HCT116 (cell line): ENCODE data around the gene SYMPK. TPM values are rescaled to one million over a fixed set of nuclear protein-coding genes. Genes with fewer than 3 reads are reported as not detected.

Experiments used
- ATAC-seq: fragments of 200-7000 bp; cut with Tn5 transposase; 2 replicates; pipeline ENCODE4 v1.9.1; 2020; ENCODE audit warnings: mild to moderate bottlenecking, moderate library complexity
- BruUV-seq: library from RNA; stranded (reverse); fragments of 400-500 nt; replicated peaks from 2 replicates; lab custom pipeline; 2021; lab: Mats Ljungman, UMichigan
- CTCF ChIA-PET: fragments of 300-600 bp; sonication (Branson Sonifier 250); formaldehyde crosslinking; loops from one replicate; lab custom pipeline; 2021; ENCODE audit warnings: antibody characterized with exemption; lab: Charles Lee
- POLR2A ChIA-PET: fragments of 300-600, 350-600 bp; sonication (Branson Sonifier 250); formaldehyde crosslinking; loops from one replicate; lab custom pipeline; 2021; ENCODE audit warnings: antibody characterized with exemption; lab: Charles Lee
- RAD21 ChIA-PET, 2 experiments: fragments of 300-600 bp; sonication (Branson Sonifier 250); formaldehyde crosslinking; loops; one replicate each; lab custom pipeline; 2023; ENCODE audit warnings: low total read pairs in 2 of 2; ENCODE audit not compliant: uncharacterized antibody in 2 of 2, unreplicated experiment in 2 of 2, low non-redundant PET in 1 of 2; lab: Charles Lee
- DNase-seq: peaks from one replicate; pipeline ENCODE4 v3.0.0-alpha.2; 2010; ENCODE audit warnings: low read depth, low spot score
- H2AFZ ChIP-seq: fragments of 200-600 bp; shearing (Covaris generic), sonication (generic); 2 replicates; pipeline ENCODE4 v1.6.1; 2017; ENCODE audit warnings: low read depth, mixed run types, mixed read lengths, antibody characterized with exemption, low read length; ENCODE audit not compliant: poor library complexity, severe bottlenecking
- H3K27ac ChIP-seq: 2 replicates; pipeline ENCODE4 v1.5.1; 2012; ENCODE audit warnings: low read depth, low read length
- H3K27me3 ChIP-seq: fragments of 200-600 bp; sonication (generic); 2 replicates; pipeline ENCODE4 v1.6.1; 2016; ENCODE audit warnings: mixed run types, low read length, mixed read lengths; ENCODE audit not compliant: insufficient read depth
- H3K36me3 ChIP-seq, 2 experiments: fragments of 200-500 bp in 1 of 2; fragments of 200-600 bp in 1 of 2; sonication (Bioruptor generic) in 1 of 2; sonication (generic) in 1 of 2; 2 replicates each; pipeline versions ENCODE4 v1.5.1 to v1.6.1; 2014 to 2016; ENCODE audit warnings: low read length in 2 of 2, inconsistent platforms in 1 of 2, mixed read lengths in 1 of 2, mixed run types in 1 of 2; ENCODE audit not compliant: insufficient read depth in 2 of 2, control insufficient read depth in 1 of 2
- H3K4me1 ChIP-seq, 2 experiments: fragments of 200-600 bp in 1 of 2; sonication (generic) in 1 of 2; 2 replicates each; pipeline versions ENCODE4 v1.5.1 to v1.6.1; 2012 to 2017; ENCODE audit warnings: low read length in 2 of 2, inconsistent platforms in 1 of 2, mild to moderate bottlenecking in 1 of 2, mixed read lengths in 1 of 2, mixed run types in 1 of 2, moderate library complexity in 1 of 2; ENCODE audit not compliant: insufficient read depth in 2 of 2, control insufficient read depth in 1 of 2
- H3K4me2 ChIP-seq: fragments of 200-600 bp; sonication (generic); 2 replicates; pipeline ENCODE4 v1.6.1; 2017; ENCODE audit warnings: mixed run types, low read length, mixed read lengths
- H3K4me3 ChIP-seq, 2 experiments: fragments of 200-600 bp in 1 of 2; sonication (generic) in 1 of 2; replicated peaks in 1 of 2; 2 replicates each; pipeline ENCODE4 v1.5.1; 2011 to 2016; ENCODE audit warnings: low read length in 2 of 2, control low read depth in 1 of 2, low read depth in 1 of 2, mild to moderate bottlenecking in 1 of 2, mixed read lengths in 1 of 2, mixed run types in 1 of 2
- H3K79me2 ChIP-seq: fragments of 200-600 bp; sonication (generic); 2 replicates; pipeline ENCODE4 v1.6.1; 2017; ENCODE audit warnings: mild to moderate bottlenecking, mixed run types, low read length, moderate library complexity, mixed read lengths; ENCODE audit not compliant: insufficient read depth
- H3K9ac ChIP-seq: fragments of 200-600 bp; sonication (generic); 2 replicates; pipeline ENCODE4 v1.6.1; 2016; ENCODE audit warnings: low read length, mixed read lengths
- H3K9me2 ChIP-seq: fragments of 200-600 bp; sonication (generic), shearing (Covaris generic); 2 replicates; pipeline ENCODE4 v1.6.1; 2017; ENCODE audit warnings: mixed run types, mild to moderate bottlenecking, moderate library complexity; ENCODE audit not compliant: insufficient read depth
- H3K9me3 ChIP-seq, 2 experiments: fragments of 200-500 bp in 1 of 2; fragments of 200-600 bp in 1 of 2; sonication (Bioruptor generic) in 1 of 2; sonication (generic) in 1 of 2; 2 replicates each; pipeline ENCODE4 v1.6.1; 2014 to 2017; ENCODE audit warnings: low read length in 2 of 2, mixed read lengths in 2 of 2, inconsistent platforms in 1 of 2, low read depth in 1 of 2, mild to moderate bottlenecking in 1 of 2, mixed run types in 1 of 2, moderate library complexity in 1 of 2; ENCODE audit not compliant: control insufficient read depth in 1 of 2, insufficient read depth in 1 of 2
- H4K20me1 ChIP-seq: fragments of 200-600 bp; sonication (generic), shearing (Covaris generic); 2 replicates; pipeline ENCODE4 v1.6.1; 2017; ENCODE audit warnings: mixed run types, mild to moderate bottlenecking, moderate library complexity; ENCODE audit not compliant: insufficient read depth
- CEBPB ChIP-seq: IDR thresholded peaks from 2 replicates; pipeline ENCODE4 v1.6.1; 2012; ENCODE audit warnings: low read depth
- EGR1 ChIP-seq: IDR thresholded peaks from 2 replicates; pipeline ENCODE4 v1.6.1; 2012; ENCODE audit warnings: low read depth
- EZH2 ChIP-seq: fragments of 200-600 bp; sonication (generic); IDR thresholded peaks from 2 replicates; pipeline ENCODE4 v1.6.1; 2017; ENCODE audit warnings: antibody characterized with exemption, mixed run types
- EZH2phosphoT487 ChIP-seq: fragments of 200-600 bp; IDR thresholded peaks from 2 replicates; pipeline ENCODE4 v1.6.1; 2018; ENCODE audit warnings: antibody characterized with exemption, borderline replicate concordance
- JUND ChIP-seq: IDR thresholded peaks from 2 replicates; pipeline ENCODE4 v1.6.1; 2012
- POLR2A ChIP-seq: IDR thresholded peaks from 2 replicates; pipeline ENCODE4 v1.7.0; 2011; ENCODE audit warnings: borderline replicate concordance; ENCODE audit not compliant: insufficient read depth, insufficient read length; ENCODE audit errors: extremely low read depth
- POLR2AphosphoS5 ChIP-seq: IDR thresholded peaks from 2 replicates; pipeline ENCODE4 v1.6.1; 2011; ENCODE audit warnings: mild to moderate bottlenecking, low read depth, low read length, moderate library complexity
- SP1 ChIP-seq: IDR thresholded peaks from 2 replicates; pipeline ENCODE4 v1.6.1; 2012; ENCODE audit warnings: low read depth
- YY1 ChIP-seq: IDR thresholded peaks from 2 replicates; pipeline ENCODE4 v1.6.1; 2011; ENCODE audit warnings: low read length, low read depth, moderate library complexity, mild to moderate bottlenecking; ENCODE audit not compliant: insufficient replicate concordance; ENCODE audit errors: extremely low read depth
- ZFX ChIP-seq: fragments of 450-650 bp; IDR thresholded peaks from 2 replicates; pipeline ENCODE4 v1.6.1; 2017
- intact Hi-C: fragments of 100-400 bp; cut with micrococcal nuclease; formaldehyde crosslinking; loops from 2 replicates; pipeline ENCODE4 v1.10.0; 2022
- total RNA-seq: library from RNA; stranded (reverse); gene quantifications from one replicate; pipeline ENCODE4 v1.2.1, GENCODE V29; 2021; ENCODE audit not compliant: unreplicated experiment
- TF ChIP-seq, protein P1 (sequence below), 3 experiments: fragments of 200-600 bp in 1 of 3; sonication (generic) in 1 of 3; IDR thresholded peaks in 2 of 3; conservative IDR thresholded peaks in 1 of 3; 2 replicates each; pipeline ENCODE4 v1.5.1; 2012 to 2017; ENCODE audit warnings: low read depth in 2 of 3, low read length in 2 of 3, antibody characterized with exemption in 1 of 3, borderline replicate concordance in 1 of 3, control low read depth in 1 of 3, mild to moderate bottlenecking in 1 of 3, mixed read lengths in 1 of 3, mixed run types in 1 of 3, moderate library complexity in 1 of 3; ENCODE audit not compliant: insufficient read depth in 1 of 3
- TF ChIP-seq, protein P2 (sequence below): IDR thresholded peaks from 2 replicates; pipeline ENCODE4 v1.6.1; 2011; ENCODE audit warnings: mild to moderate bottlenecking, low read length, moderate library complexity; ENCODE audit not compliant: insufficient replicate concordance; ENCODE audit errors: extremely low read depth
- TF ChIP-seq, protein P3 (sequence below): IDR thresholded peaks from 2 replicates; pipeline ENCODE4 v1.6.1; 2012
- TF ChIP-seq, protein P4 (sequence below): IDR thresholded peaks from 2 replicates; pipeline ENCODE4 v1.6.1; 2012; ENCODE audit warnings: low read depth
- TF ChIP-seq, protein P5 (sequence below): IDR thresholded peaks from 2 replicates; pipeline ENCODE4 v1.6.1; 2012

SYMPK gene
- total RNA-seq, 1 experiment from 2014 or later, result 117 TPM

DNA sequence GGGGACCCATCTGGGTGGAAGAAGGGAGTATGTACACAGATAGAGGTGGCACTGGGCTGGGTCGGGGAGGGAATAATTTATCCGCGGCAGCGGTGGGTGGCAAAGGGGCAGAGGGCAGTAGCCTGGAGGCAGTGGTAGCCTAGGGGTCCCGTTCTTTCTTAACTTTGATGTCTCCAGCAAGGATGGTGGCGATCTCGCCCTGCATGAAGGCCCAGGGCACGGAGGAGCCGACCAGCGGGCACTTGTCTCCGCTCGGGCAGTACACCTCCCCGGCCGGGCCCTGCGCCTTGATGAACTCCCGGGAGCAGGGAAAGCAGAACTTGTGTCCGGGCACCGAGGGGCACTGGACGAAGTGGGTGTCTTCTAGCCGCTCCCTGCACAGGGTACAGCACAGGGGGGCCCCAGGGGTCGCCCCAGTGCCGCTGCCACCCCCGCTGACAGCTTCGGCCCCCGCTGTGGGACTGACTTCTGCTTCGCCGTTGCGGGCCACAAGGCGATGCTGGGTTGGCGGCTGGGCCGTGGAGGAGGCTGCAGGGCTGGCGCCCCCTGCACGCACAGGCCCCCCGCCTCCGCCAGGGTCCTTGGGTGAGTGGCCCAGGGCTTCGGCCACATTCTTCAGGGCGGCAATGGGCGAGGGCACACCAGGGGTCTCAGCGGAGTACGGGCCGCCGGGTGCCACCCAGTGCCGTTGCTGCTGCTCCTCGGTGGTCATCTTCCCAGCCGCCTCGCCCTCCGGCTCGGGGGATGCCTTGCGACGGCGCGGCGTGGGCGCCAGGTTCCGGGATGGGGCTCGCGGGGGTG lies 21.1 kb upstream of the SYMPK start:
- peaks cover 21 to 47% of the 10 kb centered on the region in 2 experiments for H3K4me1 ChIP-seq
- no peaks in the 10 kb centered on the region for H3K9me2 ChIP-seq
- no peak overlapping the region for H2AFZ ChIP-seq
- ChIA-PET CTCF (no interaction called here), POLR2A (no interaction called here), RAD21 (no interaction called here)
- H3K9me3 ChIP-seq, result no peaks in the 10 kb centered on the region
- peak overlapping the region; percentile 91; the same call in 1 of the 2 replicates for H3K27ac ChIP-seq
- intact Hi-C loops, result loop anchor here (1.0 kb wide), 2 partner anchors 20 to 67 kb away; partner anchors contain the start of gene FOXA3
- peak overlapping the region; percentile 89 for H3K4me2 ChIP-seq
- H3K27me3 ChIP-seq, result no peaks in the 10 kb centered on the region
- ATAC-seq (no peak), DNase-seq (no peak)
- BruUV-seq, result no TSS peak
- TF ChIP-seq EZH2 (no peak), JUND (no peak), CEBPB (no peak), POLR2A (no peak), SP1 (no peak), EGR1 (no peak), EZH2phosphoT487 (no peak), YY1 (no peak), ZFX (no peak), POLR2AphosphoS5 (no peak)
- TF ChIP-seq, protein P1, sequence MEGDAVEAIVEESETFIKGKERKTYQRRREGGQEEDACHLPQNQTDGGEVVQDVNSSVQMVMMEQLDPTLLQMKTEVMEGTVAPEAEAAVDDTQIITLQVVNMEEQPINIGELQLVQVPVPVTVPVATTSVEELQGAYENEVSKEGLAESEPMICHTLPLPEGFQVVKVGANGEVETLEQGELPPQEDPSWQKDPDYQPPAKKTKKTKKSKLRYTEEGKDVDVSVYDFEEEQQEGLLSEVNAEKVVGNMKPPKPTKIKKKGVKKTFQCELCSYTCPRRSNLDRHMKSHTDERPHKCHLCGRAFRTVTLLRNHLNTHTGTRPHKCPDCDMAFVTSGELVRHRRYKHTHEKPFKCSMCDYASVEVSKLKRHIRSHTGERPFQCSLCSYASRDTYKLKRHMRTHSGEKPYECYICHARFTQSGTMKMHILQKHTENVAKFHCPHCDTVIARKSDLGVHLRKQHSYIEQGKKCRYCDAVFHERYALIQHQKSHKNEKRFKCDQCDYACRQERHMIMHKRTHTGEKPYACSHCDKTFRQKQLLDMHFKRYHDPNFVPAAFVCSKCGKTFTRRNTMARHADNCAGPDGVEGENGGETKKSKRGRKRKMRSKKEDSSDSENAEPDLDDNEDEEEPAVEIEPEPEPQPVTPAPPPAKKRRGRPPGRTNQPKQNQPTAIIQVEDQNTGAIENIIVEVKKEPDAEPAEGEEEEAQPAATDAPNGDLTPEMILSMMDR (IDR thresholded peaks at IDR 0.05 in 2 of 3, conservative IDR thresholded peaks at IDR 0.05 in 1 of 3; ENCODE audit: borderline replicate concordance in 1 of 3, insufficient read depth in 1 of 3, low read depth in 2 of 3, low read length in 2 of 3), result no peak
- TF ChIP-seq, protein P2, sequence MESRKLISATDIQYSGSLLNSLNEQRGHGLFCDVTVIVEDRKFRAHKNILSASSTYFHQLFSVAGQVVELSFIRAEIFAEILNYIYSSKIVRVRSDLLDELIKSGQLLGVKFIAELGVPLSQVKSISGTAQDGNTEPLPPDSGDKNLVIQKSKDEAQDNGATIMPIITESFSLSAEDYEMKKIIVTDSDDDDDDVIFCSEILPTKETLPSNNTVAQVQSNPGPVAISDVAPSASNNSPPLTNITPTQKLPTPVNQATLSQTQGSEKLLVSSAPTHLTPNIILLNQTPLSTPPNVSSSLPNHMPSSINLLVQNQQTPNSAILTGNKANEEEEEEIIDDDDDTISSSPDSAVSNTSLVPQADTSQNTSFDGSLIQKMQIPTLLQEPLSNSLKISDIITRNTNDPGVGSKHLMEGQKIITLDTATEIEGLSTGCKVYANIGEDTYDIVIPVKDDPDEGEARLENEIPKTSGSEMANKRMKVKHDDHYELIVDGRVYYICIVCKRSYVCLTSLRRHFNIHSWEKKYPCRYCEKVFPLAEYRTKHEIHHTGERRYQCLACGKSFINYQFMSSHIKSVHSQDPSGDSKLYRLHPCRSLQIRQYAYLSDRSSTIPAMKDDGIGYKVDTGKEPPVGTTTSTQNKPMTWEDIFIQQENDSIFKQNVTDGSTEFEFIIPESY, result no peak
- TF ChIP-seq, protein P3, sequence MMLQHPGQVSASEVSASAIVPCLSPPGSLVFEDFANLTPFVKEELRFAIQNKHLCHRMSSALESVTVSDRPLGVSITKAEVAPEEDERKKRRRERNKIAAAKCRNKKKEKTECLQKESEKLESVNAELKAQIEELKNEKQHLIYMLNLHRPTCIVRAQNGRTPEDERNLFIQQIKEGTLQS, result no peak
- TF ChIP-seq, protein P4, sequence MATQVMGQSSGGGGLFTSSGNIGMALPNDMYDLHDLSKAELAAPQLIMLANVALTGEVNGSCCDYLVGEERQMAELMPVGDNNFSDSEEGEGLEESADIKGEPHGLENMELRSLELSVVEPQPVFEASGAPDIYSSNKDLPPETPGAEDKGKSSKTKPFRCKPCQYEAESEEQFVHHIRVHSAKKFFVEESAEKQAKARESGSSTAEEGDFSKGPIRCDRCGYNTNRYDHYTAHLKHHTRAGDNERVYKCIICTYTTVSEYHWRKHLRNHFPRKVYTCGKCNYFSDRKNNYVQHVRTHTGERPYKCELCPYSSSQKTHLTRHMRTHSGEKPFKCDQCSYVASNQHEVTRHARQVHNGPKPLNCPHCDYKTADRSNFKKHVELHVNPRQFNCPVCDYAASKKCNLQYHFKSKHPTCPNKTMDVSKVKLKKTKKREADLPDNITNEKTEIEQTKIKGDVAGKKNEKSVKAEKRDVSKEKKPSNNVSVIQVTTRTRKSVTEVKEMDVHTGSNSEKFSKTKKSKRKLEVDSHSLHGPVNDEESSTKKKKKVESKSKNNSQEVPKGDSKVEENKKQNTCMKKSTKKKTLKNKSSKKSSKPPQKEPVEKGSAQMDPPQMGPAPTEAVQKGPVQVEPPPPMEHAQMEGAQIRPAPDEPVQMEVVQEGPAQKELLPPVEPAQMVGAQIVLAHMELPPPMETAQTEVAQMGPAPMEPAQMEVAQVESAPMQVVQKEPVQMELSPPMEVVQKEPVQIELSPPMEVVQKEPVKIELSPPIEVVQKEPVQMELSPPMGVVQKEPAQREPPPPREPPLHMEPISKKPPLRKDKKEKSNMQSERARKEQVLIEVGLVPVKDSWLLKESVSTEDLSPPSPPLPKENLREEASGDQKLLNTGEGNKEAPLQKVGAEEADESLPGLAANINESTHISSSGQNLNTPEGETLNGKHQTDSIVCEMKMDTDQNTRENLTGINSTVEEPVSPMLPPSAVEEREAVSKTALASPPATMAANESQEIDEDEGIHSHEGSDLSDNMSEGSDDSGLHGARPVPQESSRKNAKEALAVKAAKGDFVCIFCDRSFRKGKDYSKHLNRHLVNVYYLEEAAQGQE, result no peak
- TF ChIP-seq, protein P5, sequence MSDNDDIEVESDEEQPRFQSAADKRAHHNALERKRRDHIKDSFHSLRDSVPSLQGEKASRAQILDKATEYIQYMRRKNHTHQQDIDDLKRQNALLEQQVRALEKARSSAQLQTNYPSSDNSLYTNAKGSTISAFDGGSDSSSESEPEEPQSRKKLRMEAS, result no peak
- H3K79me2 ChIP-seq, result peaks cover 15% of the 10 kb centered on the region
- H4K20me1 ChIP-seq, result no peaks in the 10 kb centered on the region
- H3K9ac ChIP-seq, result no peak overlapping the region
- no peaks in the 10 kb centered on the region for H3K36me3 ChIP-seq
- H3K4me3 ChIP-seq, result no peak overlapping the region
